GM19372 (cell line): Measurements from ENCODE around the gene OR6N1.

Experiments used
- ATAC-seq: cut with Tn5 transposase; IDR thresholded peaks from one replicate; pipeline ENCODE4 v1.9.1; 2021; ENCODE audit warnings: mild to moderate bottlenecking, low read depth, moderate library complexity; ENCODE audit not compliant: unreplicated experiment

Gene OR6N1

DNA sequence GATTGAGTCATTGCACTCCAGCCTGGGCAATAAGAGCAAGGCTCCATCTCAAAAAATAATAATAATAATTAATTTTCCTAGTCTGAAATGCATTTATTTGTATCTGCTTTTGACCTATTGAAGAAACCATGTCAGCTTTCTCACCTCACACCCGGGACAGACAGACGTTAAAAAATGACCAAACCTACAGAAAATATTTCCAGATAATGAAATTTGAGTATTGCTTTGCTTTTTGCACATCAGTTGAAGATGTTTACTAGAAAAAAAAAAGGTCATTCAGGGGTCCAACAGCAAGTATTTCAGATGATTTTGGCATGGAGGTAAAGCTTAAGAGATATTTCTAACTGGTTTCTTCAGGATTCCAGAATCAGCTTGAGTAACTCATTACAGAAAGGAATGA lies 17.6 kb downstream of the OR6N1 start, which contains the start of gene OR6K6:
Gene OR6K6 (plus strand): TSS at position 301 of the 400 bp plus-strand sequence. CDS start 168 bp downstream, outside the sequence.
- ATAC-seq, result no peak

DNA sequence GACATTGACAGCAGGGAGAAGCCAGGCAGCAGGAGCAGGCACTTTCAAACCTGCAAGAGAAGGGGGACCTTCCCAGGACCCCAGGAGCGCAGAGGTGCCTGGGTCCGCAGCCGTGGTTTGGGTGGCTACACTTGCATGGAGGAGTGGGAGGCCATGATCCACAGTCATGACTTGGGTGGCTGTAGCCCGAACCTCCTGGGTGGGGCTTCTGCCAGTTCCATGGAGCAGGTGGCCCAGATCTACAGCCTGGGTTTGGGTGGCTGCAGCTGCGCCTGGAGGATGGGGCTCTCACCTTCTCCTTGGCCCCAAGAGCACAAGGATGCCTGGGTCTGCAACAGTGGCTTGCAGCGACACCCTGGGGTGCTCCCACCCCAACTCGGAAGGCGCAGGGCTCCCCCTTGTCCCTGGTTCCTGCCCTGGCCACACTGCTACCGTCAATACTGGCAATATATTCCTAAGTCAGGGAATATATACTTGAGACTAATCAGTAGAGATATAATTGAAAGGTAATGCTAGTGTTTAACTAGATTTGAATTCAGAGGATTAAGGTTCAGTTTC lies 19.8 kb downstream of the OR6N1 start:
- ATAC-seq, result no peak

DNA sequence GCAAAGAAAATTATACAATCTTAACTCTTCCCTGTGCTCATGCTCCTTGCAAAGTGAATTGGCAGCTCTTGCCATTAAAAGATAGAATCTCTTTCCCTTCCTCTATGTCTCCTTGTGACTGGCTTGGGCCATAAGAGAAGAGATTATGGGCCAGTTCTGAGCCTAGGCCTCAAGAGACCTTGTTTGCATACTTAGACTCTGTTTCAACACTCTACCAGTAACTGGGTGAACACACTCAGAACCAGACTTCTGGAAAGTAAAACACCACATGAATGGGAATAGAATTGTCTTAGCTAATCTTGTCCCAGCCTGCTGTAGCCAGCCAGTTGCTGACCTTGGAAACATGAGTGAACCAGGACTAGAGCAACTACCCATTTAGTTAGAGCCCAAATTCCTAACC lies 36.1 kb downstream of the OR6N1 start:
- no peak for ATAC-seq

DNA sequence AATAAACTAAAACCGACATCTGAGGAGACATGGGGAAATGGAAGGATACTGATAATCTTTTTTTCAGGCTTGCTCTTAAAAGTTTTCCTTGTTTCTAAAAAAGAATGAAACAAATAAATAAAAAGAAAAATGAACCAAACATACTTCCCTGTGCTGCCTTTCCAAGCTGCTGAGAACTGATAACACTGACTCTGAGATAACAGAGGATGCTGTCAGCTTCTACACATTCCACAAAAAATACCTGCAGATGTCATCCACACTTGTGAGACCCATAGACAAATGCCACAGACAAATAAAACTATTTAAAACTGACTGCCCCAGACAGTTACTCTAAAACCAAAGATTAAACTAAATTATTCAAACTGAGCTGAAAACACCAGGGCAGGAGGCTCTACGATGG lies 39.5 kb downstream of the OR6N1 start:
- no peak for ATAC-seq

DNA sequence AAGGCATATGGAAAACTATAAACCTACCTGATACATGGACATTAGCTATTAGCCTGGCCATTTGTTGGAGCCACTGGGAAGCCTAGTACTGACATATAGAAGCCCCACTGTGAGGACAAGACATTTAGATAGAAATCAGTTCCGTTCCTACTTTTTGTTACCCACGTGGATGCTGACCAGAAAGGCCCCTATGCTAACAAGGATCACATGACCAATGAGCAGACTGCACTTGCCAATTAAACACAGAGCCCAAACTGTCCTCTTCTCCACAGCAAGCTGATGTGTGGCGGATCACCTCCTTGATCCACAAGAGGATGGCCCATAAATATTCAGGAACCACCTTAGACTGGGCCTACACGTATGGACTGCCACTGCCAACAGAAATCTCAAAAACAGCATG lies 40.3 kb downstream of the OR6N1 start:
- ATAC-seq, result no peak

DNA sequence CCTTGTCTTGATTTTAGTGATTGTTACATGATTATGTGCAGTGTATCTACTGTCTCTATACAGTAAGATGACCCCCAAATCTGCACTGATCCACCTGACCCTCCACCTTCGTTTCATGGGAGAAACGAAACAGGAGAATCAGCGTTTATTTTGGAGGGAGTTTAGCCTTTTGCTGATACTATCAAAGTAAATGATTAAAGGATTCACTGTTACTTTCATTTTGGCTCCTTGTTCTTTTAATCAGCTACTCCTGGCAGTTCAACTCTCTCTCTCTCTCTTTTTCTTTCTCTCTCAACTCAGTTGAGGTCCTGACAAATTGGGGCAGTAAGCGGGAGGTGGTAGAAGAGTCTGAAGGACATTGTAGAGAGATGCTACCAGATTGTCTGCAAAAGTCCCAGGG lies 41.5 kb downstream of the OR6N1 start:
- ATAC-seq, result no peak

DNA sequence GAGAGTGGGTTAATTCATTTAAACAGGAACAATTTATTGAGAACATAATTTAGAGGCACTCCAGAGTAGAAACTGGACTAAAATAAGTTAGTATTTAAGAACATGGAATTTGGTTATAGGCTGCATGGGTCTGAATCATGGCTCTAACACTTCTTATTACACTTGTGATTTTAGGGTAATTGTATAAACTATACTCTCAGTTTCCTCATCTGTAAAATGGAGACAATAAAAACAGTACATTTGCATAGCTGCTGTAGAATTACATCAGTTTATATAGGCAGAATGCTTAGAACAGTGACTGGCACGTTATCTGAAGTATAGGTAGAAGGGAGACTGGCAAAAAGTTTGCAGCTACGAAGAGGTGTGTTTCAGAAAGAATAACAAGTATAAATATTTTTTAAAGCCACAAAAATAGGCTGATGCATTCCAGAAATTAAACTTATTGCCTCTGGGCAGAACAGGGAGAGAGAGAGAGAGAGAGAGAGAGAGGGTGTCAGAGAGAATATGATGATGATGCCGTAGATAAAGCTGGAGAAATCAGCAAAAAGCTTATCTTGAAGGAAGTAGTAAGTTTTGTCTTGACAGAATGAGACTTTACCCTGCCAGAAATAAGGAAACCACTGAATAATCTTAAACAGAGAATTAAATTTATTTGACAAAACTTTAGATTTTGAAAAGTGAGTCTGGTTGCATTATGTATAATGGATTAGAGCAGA lies 43.3 kb downstream of the OR6N1 start:
- ATAC-seq, result no peak

DNA sequence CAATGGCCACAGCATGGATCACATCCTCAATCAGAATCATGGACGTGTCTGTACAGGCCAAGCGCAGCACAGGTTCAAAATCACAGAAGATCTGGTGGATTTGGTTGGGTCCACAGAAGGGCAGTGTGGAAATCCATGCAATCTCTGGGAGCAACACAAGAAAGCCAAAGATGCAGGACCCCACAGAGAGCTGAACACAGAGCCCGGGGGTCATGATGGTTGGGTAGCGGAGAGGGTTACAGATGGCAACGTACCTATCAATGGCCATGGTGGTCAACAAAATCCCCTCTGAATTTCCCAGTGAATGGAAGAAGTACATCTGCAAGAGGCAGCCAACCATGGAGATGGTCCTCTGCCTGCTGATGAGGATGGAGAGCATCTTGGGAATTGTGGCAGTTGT lies 47.6 kb downstream of the OR6N1 start:
- ATAC-seq, result no peak

DNA sequence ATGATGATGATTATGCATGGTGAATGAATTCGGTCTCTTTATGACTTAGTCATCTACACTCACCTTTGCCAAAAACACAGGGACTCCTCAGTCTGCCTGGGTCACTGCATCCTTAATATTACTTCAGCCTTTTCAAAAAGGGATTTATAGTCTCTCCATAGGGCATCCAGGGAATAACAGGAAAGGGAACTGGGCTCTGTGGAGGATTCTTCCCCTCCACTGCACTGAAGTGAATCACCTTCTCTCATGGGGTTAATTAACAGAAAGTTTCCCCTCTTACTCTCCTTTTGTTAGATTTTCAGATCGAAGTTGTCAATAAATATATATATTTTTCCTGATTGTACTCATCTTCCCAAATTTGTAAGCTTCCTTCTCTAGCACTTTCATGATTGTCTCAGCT lies 51.4 kb downstream of the OR6N1 start, which contains the start of gene OR6K3:
Gene OR6K3 (minus strand): TSS at position 101 of the 400 bp plus-strand sequence. CDS start 2,605 bp downstream, outside the sequence.
- ATAC-seq, result no peak

DNA sequence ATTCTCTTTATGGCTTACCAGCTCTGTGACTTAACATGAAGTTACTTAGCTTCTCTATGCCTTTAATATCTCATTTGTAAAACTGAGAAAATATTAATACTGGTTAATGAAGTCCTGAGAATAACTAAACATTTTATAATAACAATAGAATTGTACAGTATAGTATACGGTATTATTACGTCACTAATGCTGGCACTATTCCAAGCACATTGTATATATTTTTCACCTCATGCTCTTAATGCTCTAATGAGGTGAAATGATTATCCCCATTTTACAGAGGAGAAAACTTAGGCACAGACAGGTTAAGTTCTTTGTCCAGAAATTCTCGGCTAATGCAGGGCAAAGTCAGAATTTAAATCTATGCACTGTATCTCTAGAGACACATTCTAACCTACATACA lies 52.3 kb downstream of the OR6N1 start:
- ATAC-seq, result no peak

DNA sequence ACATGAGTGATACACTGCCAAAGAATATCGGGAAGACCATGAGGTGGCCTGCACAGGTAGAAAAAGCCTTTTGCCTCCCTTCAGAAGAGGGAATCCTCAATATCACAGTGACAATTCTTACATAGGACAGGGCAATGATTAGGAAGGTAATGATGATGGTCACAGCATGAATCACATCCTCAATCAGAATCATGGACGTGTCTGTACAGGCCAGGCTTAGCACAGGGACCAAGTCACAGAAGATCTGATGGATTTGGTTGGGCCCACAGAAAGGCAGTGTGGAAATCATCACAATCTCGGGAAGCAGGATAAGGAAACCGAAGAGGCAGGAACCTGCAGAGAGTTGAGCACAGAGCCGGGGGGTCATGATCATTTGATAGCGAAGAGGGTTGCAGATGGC lies 54.7 kb downstream of the OR6N1 start:
- no peak for ATAC-seq

DNA sequence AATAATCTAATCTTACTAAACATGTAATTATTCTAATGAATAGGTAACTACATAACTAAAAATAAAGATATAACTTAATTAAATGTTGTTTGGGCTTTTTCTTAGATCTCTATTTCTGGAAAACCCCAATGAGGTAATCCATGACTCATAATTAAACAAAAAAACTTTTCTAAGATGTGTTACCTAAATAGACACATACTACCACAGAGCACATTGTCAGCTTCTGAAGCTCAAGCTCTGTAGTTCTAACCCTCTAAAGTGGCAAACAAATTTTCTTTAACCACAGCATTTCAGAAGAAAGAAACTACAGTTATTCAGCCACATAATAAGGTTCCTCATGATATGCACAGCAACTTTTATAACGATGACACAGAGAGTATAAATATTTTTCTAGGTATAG lies 55.7 kb downstream of the OR6N1 start:
- no peak for ATAC-seq

DNA sequence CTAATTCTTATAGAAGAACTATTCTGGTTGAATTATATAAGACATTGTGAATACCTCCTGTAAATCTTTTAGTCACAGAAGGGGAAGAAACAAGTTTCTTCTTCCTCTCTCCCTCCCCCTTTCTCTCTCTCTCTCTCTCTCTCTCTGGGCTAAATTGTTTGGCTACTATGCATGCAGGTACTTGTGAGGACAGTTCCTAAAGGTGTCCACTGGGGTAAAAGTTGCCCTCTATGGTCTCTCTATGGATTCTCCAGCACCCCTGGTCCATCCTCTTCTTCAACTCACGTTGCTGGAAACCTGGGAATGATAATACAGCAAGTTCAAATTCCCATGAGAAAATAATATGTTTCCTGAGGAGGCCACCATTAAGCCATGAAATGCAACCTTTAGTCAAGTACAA lies 57.2 kb downstream of the OR6N1 start:
- ATAC-seq, result no peak
